T1000 (cell line): ENCODE data around the gene GHRHR.

Experiments
- DNase-seq: peaks from one replicate; lab custom pipeline; 2025; ENCODE audit warnings: mixed read lengths; lab: John Stamatoyannopoulos, UW

GHRHR gene

GRCh38 chr7:31004393-31004792 lies 40.6 kb downstream of the GHRHR start:
- no peak for DNase-seq

GRCh38 chr7:31006857-31007256 lies 43.1 kb downstream of the GHRHR start:
- DNase-seq = no peak

GRCh38 chr7:31007634-31008033 lies 43.9 kb downstream of the GHRHR start:
- DNase-seq = no peak

GRCh38 chr7:31014826-31015225 lies 51.1 kb downstream of the GHRHR start:
- no peak for DNase-seq

- DNase-seq = no peak
These were observed 53.4 kb downstream of the GHRHR start for GRCh38 chr7:31017032-31017675.

GRCh38 chr7:31017721-31018120 lies 54.0 kb downstream of the GHRHR start:
- DNase-seq = no peak

GRCh38 chr7:31019509-31019908 lies 55.8 kb downstream of the GHRHR start:
- DNase-seq = no peak

- DNase-seq = no peak
These were observed 56.4 kb downstream of the GHRHR start for GRCh38 chr7:31020161-31020560.

GRCh38 chr7:31020652-31021051 lies 56.9 kb downstream of the GHRHR start:
- no peak for DNase-seq

- DNase-seq = no peak
These were observed 58.4 kb downstream of the GHRHR start for GRCh38 chr7:31022117-31022516.

- DNase-seq = no peak
These were observed 59.0 kb downstream of the GHRHR start for GRCh38 chr7:31022726-31023125.

GRCh38 chr7:31023877-31024276 lies 60.1 kb downstream of the GHRHR start:
- DNase-seq = no peak

GRCh38 chr7:31027161-31027965 lies 63.6 kb downstream of the GHRHR start:
- no peak for DNase-seq

- no peak for DNase-seq
These were observed 64.3 kb downstream of the GHRHR start for GRCh38 chr7:31028006-31028405.

GRCh38 chr7:31028417-31028992 lies 64.8 kb downstream of the GHRHR start:
- no peak for DNase-seq
